ENCODE results near the gene WWOX.

DNA sequence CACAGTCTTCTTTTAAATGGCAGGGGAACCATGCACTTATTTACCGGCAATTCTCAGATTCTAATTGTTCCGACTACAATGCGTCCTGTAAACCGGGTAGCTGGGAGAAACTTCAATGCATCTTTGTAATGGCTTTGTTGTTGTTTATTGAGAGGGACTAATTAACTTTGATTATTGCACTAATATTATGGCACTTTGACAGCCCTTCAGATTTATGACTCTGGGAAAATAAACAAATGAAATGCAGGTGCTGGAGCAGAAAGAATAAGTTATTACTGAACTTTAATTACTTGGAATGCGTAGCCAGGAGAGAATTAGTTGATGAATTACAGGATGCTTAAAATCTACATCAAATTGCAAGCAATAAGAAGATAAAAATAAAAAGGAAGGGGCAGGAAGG is 77.0 kb downstream of the WWOX start:
- TF ChIP-seq, protein P1, sequence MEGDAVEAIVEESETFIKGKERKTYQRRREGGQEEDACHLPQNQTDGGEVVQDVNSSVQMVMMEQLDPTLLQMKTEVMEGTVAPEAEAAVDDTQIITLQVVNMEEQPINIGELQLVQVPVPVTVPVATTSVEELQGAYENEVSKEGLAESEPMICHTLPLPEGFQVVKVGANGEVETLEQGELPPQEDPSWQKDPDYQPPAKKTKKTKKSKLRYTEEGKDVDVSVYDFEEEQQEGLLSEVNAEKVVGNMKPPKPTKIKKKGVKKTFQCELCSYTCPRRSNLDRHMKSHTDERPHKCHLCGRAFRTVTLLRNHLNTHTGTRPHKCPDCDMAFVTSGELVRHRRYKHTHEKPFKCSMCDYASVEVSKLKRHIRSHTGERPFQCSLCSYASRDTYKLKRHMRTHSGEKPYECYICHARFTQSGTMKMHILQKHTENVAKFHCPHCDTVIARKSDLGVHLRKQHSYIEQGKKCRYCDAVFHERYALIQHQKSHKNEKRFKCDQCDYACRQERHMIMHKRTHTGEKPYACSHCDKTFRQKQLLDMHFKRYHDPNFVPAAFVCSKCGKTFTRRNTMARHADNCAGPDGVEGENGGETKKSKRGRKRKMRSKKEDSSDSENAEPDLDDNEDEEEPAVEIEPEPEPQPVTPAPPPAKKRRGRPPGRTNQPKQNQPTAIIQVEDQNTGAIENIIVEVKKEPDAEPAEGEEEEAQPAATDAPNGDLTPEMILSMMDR (IDR thresholded peaks at IDR 0.05; ENCODE audit: poor library complexity, severe bottlenecking) = no peak
- no peak for TF ChIP-seq EZH2 (IDR thresholded peaks at IDR 0.05; ENCODE audit: borderline replicate concordance, insufficient read depth, low read length, poor library complexity, severe bottlenecking)
- no peak for TF ChIP-seq POLR2AphosphoS5 (IDR thresholded peaks at IDR 0.05)
- no peak for TF ChIP-seq TAF1 (IDR thresholded peaks at IDR 0.05; ENCODE audit: low read depth)
- no peak for TF ChIP-seq MXI1 (conservative IDR thresholded peaks at IDR 0.05; ENCODE audit: poor library complexity, severe bottlenecking)
- TF ChIP-seq SMC3 (conservative IDR thresholded peaks at IDR 0.05; ENCODE audit: poor library complexity) = no peak
- TF ChIP-seq RAD21 (conservative IDR thresholded peaks at IDR 0.05) = no peak

Data from neural cell (in vitro differentiated cells).